Islet precursor cell (in vitro differentiated cells): ENCODE measurements around the gene SRXN1.
A peak's percentile ranks its signal among the peaks of the same experiment; 100 is the strongest.
"Not testable (repeated sequence)": the region's sequence is repeated elsewhere in the genome, so short reads cannot be mapped to it uniquely, and the experiment has no call there.

ENCODE experiments used
- DNase-seq: peaks from one replicate; pipeline ENCODE4 v3.0.0-alpha.2; 2018

Gene SRXN1

GRCh38 chr20:653110-653589 lies at the start of gene SRXN1:
TSS of gene SRXN1 (minus strand) at chr20:653200. CDS start at chr20:653185, 15 bp downstream.
- DNase-seq = peak; percentile 97

- DNase-seq = no peak
These were observed 48.6 kb upstream of the SRXN1 start for GRCh38 chr20:701401-702129.

- DNase-seq = peak; percentile 68
These were observed 46.9 kb upstream of the SRXN1 start for GRCh38 chr20:699811-700338.

DNA sequence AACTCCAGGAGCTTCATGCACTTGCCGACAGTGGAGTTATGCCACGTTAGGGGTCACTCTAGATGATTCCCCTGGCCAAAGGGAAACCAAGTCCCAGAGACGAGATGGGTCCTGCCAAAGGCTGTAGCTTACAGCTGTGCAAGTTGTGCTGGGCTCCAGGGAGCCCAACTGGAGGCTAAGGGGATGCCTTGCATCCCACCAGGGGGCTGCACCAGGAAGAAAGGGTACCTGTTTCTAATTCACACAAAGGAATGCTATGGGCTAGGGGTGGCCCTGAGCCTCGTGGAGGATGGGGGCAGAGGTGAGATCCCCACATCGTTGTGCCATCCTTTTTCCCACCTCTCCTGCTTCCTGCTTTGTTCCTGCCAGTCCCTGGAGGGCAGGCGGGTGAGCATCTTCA lies 46.3 kb upstream of the SRXN1 start:
- DNase-seq = no peak

- no peak for DNase-seq
These were observed 45.3 kb upstream of the SRXN1 start for GRCh38 chr20:698276-698675.

DNA sequence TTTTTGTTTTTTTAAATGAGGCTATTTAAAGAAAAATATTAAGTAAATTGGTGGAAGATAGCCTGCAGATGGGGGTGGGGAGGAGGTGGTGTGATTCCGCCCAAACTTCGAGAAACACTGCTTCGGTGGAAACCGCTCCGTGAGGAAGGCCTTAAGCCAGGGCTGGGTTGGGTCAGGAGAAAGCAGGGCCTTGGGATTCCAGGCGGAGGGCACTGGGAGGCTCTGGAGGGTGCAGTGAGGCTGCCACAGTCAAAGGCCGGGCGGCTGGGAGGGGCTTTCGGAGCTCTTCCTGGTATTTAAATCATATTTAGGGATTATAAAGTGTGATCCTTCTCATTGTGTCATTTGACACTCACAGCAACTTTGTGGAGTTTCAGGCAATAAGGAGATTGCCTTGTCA lies 44.8 kb upstream of the SRXN1 start:
- no peak for DNase-seq

DNA sequence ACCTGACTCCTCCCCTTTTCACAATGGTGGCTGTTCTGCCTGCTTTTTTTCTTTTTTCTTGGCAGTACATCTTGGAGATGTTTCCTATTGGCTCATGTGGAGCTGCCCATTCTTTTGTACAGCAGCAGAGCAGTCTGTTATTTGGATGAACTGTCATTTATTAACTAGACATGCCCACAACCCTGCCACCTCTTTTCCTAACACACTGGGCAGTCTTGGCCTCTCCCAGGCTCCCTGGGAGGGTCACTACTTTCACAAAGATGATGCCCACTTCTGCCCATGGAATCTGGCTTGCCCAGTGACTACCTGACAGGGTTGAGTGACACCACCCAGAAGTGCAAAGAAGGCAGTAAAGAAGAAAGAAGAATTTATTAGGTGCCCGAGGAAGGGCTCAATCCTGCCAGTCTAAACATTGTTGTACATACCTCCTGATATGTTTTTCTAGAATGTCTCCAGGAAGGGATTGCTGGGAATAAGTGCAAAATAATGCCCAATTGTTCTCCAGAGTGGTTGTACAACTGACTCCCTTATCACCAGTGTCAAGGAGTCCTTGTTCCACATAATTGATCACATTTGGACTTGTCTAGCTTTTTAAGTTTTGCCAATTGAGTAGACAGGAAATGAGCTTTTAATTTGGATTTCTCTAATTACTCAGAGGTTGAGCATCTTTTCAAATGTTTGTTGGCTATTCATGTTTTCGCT lies 42.3 kb upstream of the SRXN1 start:
- DNase-seq = no peak

DNA sequence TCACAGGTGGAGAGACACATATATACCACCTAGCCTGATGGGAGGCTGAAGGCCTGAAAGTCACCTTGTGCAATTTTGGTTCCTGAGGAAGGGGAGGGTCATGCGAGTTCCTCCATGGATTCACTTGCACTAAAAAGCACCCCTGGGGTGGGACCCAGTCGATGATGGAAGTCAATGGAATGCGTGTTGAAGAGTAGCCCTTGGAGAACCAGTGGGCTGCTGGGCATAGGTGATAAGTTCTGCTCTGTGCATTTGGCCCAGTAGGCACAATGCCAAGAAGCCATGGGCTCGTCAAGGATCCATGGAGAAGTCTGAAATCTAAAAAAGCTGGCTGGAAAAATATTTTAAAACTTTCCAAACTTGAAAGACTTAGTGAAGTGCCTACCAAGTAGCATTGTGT lies 41.5 kb upstream of the SRXN1 start:
- DNase-seq = no peak

DNA sequence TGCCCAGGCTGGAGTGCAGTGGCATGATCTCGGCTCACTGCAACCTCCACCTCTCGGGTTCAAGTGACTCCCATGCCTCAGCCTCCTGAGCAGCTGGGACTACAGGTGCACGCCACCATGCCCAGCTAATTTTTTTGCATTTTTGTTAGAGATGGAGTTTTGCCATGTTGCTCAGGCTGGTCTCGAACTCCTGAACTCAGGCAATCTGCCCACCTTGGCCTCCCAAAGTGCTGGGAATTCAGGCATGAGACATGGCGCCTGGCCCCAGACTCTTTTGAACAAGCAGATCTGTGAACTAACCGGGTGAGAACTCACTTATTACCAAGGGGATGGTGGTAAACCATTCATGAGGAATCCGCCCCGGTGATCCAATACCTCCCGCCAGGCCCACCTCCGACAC lies 40.8 kb upstream of the SRXN1 start:
- DNase-seq = not testable (repeated sequence)

DNA sequence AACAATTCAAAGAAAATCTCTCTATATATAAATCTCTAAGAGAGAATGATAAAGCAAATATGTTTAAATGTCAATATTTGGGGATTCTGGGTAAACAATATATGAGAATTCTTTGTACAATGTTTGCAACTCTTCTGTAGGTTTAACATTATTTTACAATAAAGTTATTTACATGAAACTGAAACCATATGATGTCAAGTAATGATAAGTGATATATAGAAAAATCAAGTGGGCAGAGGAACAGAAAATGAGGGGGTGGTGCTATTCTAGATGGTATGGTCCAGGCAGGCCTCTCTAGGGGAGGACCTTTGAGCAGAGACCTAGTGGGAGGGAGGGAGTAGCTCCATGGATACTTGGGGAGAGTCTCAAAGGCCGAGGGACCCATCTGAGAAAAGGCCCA lies 39.0 kb upstream of the SRXN1 start:
- DNase-seq = no peak

- DNase-seq = no peak
These were observed 36.9 kb upstream of the SRXN1 start for GRCh38 chr20:689947-690346.

GRCh38 chr20:689348-689747 lies 36.3 kb upstream of the SRXN1 start:
- no peak for DNase-seq

- peak; percentile 86 for DNase-seq
These were observed 35.8 kb upstream of the SRXN1 start for GRCh38 chr20:688809-689212.

DNA sequence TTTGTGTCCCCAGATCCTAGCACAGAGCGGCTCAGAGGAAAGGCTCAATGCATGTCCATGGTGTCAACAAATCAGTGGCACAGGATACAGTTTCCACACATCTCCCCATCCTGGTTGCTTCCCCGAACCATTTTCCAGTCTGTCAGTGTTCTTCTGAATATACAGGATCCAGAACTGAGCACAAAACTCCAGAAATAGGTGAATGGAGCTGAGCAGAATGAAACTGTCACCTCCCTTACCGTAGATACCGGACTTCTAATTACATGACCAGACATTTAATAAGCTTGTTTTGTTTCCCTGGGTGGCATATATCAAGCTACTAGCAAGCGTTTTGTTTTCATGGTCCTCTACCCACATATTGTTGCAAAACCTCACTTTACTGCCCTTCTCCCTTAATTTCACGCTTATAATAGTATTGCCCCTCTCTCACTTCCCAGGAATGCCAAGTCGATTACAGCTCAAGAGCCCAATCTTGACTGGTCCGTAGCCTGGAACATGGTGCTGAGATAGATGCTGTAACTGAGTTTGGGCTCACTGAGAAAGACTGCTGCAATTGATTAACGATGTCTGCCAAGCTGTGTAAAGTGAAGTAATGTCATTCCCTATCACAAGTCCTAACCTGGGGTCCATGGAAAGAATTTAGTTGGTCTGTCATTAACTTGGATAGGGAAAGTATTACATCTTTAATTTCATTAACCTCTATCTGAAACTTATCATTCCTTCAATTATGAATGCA lies 34.6 kb upstream of the SRXN1 start:
- DNase-seq = no peak

DNA sequence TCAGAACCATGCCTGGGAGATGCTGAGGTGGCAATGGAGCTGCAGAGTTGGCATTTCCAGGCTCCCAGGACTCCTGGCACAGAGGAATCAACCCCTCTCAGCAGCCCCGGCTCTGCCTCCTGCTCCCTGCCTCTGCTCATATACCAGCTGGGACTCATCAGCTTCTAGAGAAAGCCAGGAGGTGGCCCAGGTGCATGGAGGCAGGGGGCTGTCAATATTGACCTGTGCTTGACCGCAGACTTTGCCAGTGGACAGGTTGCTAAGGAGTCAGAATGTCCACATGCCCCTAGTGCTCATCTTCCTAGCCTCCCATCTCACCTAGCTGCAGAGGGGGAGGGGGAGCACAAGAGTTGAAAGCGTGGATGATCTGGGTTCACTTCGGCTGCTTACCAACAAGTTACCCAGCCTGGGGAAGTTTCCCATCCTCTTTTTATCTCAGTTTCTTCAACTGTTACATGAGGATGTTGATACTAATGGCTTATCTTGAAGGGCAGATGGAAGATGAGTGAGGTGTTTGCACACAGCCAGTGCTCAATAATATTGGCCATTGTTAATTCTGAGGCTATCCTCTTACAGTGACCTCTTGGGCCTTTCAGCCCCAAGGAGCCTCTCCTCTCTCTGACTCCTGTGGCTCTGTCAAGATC lies 31.8 kb upstream of the SRXN1 start:
- no peak for DNase-seq

- no peak for DNase-seq
These were observed 29.1 kb upstream of the SRXN1 start for GRCh38 chr20:682123-682522.

DNA sequence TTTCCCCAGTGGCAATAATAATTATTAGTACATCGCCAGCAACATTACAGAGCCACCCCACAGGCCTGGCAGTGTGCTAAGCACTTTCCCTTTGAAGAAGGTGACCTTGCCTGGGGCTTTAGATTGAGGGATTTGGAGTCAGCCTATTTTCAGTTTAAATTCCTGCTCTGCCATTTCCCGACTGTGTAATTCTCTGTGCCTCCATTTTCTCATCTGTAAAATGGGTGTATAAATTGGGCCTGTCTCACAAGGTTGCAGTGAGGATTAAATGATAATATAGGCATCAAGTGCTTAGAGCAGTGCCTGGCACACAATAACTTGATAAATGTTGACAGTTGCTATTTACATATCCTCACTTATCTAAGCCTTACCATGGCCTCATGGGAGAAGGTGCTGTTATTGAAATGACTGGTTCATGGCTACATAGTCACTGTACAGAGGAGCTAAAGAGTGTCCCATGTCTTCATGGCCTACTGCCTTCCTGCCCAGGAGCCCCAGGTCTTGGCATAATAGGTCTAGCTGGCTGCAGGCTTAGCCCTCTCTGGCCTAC lies 27.7 kb upstream of the SRXN1 start:
- DNase-seq = no peak

DNA sequence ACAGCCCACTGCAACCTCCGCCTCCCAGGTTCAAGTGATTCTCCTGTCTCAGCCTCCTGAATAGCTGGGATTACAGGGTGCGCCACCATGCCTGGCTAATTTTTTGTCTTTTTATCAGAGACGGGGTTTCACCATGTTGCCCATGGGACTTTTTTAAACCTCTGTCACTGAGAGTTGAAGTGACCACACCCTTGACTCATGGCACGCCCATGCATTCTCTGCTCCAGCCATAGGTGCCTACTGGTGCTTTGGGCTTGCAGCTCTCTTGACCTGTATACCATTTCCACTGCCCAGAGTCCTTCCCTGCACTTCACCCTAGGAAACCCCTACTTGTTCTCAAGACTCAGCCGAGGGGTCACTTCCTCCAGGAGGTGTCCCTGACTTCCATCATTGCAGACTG lies 25.0 kb upstream of the SRXN1 start:
- no peak for DNase-seq

- DNase-seq = no peak
These were observed 24.0 kb upstream of the SRXN1 start for GRCh38 chr20:676967-677366.

GRCh38 chr20:676315-676937 lies 23.4 kb upstream of the SRXN1 start:
- DNase-seq = no peak

DNA sequence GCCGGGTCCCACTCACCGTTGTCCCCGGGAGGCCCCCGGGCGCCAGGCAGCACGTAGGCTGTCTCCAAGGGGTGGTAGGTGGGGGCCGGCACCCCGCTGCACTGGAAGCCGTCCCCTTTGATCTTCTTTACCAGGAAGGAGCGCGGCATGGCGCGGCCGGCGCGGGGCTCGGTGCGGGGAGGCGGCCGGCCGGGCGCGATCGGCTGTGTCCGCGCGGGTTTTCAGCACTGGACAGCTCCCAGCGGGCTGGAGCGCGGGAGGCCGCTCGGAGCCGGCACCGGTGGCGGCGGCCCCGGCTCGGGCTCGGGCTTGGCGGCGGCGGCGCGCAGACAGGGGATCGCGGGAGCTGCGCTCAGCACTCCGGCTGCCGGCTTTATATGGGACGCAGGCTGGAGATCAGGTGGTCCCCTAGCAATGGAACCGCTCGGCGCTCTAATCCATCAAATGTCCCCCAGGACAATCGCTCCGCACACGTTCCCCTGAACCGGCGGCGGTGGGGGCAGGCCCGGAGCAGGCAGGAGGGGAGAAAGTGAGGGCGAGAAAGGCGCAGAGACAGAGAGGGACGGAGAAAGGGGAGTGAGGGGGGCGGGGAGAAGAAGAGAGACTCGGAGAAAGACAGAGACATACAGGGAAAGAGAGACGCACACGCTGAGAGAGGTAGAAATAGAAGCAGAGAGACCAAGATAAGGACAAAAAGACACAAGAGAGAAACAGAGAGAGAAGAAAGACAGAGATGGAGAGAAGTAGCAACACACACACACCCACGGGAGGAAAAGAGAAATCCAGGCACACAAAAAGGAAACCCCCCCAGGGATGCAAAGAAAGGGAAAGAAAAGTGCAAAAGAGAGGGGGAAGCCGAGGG lies 22.7 kb upstream of the SRXN1 start, which contains the start of gene SCRT2:
SCRT2 (minus strand) TSS at position 350 of the 862 bp plus-strand sequence; CDS start at position 149, 201 bp downstream.
- DNase-seq = peak; percentile 90
